Upper lobe of right lung (tissue), 1 donor: ENCODE results near the gene ECI1. TPM values are rescaled to one million over a fixed set of nuclear protein-coding genes. Genes with fewer than 3 reads are reported as not detected.
"Not testable (repeated sequence)": the region's sequence is repeated elsewhere in the genome, so short reads cannot be mapped to it uniquely, and the experiment has no call there.

Experiments
- ATAC-seq: fragments of 200-7000 bp; cut with Tn5 transposase; one replicate; pipeline ENCODE4 v1.9.1; 2020; ENCODE audit warnings: mild to moderate bottlenecking, moderate library complexity
- DNase-seq: peaks from one replicate; pipeline ENCODE4 v3.0.0-alpha.2; 2020
- H3K27ac ChIP-seq: fragments of 200-600 bp; one replicate; pipeline ENCODE4 v1.8.0; 2022
- H3K27me3 ChIP-seq: fragments of 200-600 bp; one replicate; pipeline ENCODE4 v1.8.0; 2022; ENCODE audit warnings: mild to moderate bottlenecking
- H3K36me3 ChIP-seq: fragments of 200-600 bp; one replicate; pipeline ENCODE4 v1.8.0; 2022
- H3K4me1 ChIP-seq: fragments of 200-600 bp; one replicate; pipeline ENCODE4 v1.8.0; 2022
- H3K4me3 ChIP-seq: fragments of 200-600 bp; one replicate; pipeline ENCODE4 v1.8.0; 2022; ENCODE audit warnings: mild to moderate bottlenecking
- H3K9me3 ChIP-seq: fragments of 200-600 bp; one replicate; pipeline ENCODE4 v1.8.0; 2022
- intact Hi-C: fragments of 100-400 bp; cut with DNase I; formaldehyde crosslinking; loops from one replicate; pipeline ENCODE4 v1.11.0; 2022
- total RNA-seq: library from RNA; stranded (reverse); fragmentation: NEBNext Ultra II Directional; extraction: Animal tissue kit (Norgen Biotek cat#: 25700); gene quantifications from one replicate; pipeline ENCODE4 v1.2.1, GENCODE V29; 2021
- TF ChIP-seq, protein P1 (sequence below): fragments of 200-600 bp; IDR thresholded peaks from one replicate; pipeline ENCODE4 v1.8.0; 2022; ENCODE audit warnings: antibody characterized with exemption
- donor health status: DM: no; HTN: yes; CAD: no; lungs with severe emphysema.

The ECI1 gene
- total RNA-seq, 1 donor from 2014 or later = 46.2 TPM

DNA sequence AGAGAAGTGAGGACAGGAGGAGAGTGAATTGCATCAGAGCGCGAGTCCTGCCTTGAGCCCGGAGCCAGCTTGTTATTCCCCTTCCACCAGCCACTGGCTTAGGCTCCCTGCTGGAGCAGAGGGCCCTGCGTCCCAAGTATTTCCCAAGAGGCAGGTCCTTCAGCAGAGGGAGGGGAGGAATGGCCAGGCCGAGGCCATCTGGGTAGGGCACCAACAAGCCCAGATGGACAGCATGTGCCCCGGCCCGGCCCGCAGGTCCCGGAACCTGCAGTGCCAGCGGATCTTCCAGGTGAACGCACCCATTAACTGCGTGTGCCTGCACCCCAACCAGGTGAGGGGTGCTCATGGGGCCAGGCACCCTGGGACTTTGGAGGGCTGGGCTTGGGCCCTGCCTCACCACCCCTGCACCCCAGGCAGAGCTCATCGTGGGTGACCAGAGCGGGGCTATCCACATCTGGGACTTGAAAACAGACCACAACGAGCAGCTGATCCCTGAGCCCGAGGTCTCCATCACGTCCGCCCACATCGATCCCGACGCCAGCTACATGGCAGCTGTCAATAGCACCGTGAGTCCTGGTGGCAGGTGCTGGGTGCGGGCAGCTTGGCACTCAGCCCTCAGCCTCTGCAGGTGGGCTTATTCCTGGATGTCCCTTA lies 44.5 kb downstream of the ECI1 start:
- H3K36me3 ChIP-seq = peaks cover 34% of the 10 kb centered on the region
- TF ChIP-seq, protein P1, sequence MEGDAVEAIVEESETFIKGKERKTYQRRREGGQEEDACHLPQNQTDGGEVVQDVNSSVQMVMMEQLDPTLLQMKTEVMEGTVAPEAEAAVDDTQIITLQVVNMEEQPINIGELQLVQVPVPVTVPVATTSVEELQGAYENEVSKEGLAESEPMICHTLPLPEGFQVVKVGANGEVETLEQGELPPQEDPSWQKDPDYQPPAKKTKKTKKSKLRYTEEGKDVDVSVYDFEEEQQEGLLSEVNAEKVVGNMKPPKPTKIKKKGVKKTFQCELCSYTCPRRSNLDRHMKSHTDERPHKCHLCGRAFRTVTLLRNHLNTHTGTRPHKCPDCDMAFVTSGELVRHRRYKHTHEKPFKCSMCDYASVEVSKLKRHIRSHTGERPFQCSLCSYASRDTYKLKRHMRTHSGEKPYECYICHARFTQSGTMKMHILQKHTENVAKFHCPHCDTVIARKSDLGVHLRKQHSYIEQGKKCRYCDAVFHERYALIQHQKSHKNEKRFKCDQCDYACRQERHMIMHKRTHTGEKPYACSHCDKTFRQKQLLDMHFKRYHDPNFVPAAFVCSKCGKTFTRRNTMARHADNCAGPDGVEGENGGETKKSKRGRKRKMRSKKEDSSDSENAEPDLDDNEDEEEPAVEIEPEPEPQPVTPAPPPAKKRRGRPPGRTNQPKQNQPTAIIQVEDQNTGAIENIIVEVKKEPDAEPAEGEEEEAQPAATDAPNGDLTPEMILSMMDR = no peak
- H3K4me1 ChIP-seq = peaks cover 20% of the 10 kb centered on the region
- H3K27ac ChIP-seq = no peak overlapping the region
- H3K27me3 ChIP-seq = no peaks in the 10 kb centered on the region
- DNase-seq (no peak), ATAC-seq (no peak)
- H3K4me3 ChIP-seq = no peak overlapping the region
- intact Hi-C loops = no loop called here
- no peaks in the 10 kb centered on the region for H3K9me3 ChIP-seq

DNA sequence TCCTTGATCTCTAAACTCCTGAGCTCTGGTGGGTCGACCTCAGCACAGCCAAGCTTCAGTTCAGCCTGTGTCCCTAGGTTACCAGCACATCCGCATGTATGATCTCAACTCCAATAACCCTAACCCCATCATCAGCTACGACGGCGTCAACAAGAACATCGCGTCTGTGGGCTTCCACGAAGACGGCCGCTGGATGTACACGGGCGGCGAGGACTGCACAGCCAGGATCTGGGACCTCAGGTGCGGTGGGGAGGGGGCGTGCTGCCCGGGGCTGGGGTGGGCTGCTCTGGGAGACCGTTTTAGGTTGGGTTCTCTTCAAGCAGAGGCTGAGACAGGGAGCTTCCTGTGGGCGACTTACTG lies 45.0 kb downstream of the ECI1 start:
- Histone ChIP-seq H3K27ac (peak overlapping the region; percentile 98), H3K4me3 (peak overlapping the region; percentile 86), H3K9me3 (no peaks in the 10 kb centered on the region), H3K27me3 (no peaks in the 10 kb centered on the region), H3K4me1 (peaks cover 18% of the 10 kb centered on the region), H3K36me3 (peaks cover 34% of the 10 kb centered on the region)
- ATAC-seq = no peak
- no peak for DNase-seq
- intact Hi-C loops = no loop called here
- TF ChIP-seq, protein P1 = no peak

DNA sequence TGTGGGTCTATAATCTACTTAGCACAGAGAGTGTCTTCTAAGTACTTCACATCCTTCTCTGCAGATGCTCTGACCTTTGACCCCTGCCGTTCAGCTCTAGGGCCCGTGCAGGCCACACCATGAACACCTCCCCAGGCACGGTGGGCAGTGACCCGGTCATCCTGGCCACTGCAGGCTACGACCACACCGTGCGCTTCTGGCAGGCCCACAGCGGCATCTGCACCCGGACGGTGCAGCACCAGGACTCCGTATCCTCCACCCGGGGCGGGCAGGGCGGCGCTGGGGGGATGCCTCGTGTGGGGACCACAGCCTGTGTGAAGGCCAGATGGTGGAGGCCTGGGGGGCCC lies 45.4 kb downstream of the ECI1 start:
- TF ChIP-seq, protein P1 = no peak
- intact Hi-C loops = no loop called here
- Histone ChIP-seq H3K4me3 (peak overlapping the region; percentile 86), H3K27me3 (no peaks in the 10 kb centered on the region), H3K27ac (peak overlapping the region; percentile 98), H3K4me1 (peaks cover 18% of the 10 kb centered on the region), H3K9me3 (no peaks in the 10 kb centered on the region), H3K36me3 (peaks cover 34% of the 10 kb centered on the region)
- DNase-seq (no peak), ATAC-seq (no peak)

DNA sequence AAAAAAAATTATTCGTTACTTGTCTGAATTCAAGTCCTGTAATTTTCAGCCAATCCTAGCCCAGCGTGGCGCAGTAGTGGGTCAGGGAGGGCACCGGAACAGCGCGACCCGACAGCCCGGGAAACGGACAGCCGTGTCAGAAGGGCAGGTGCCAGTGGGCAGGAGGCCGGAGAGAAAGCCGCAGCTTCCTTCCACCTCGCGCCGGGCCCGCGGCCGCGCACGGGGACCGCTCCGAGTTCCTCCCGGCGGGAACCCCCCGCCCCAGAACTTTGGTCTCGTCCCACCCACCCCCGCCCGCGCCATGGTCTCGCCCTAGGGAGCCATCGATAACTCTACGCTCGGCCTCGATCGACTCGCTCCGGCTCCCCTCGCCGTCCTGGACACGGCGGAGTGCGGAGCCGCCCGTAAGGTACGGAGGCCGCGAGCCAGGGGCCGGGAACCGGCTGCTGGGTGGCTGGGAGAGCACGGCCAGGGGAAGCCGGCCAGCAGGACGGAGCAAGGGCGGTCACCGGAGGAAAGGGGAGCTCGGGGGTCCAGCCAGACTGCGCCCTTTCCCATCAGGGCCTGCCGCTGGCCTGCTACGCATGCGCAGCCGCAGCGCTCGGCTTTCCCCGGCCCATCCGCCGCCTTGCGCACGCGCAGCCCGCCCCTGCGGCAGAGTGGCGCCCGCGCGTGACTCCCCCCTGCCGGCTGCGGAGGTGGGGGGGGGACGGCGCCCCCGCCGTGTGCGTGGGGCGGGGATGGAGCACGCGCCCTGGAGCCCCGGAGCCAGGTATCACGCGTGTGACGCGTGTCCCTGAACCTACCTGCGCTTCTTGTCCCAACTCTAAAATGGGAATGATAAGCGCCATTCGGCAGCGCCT lies 46.1 kb downstream of the ECI1 start, which contains the start of gene MLST8:
Gene MLST8, plus strand, starts transcription at position 351 of the 863 bp plus-strand sequence. CDS start 632 bp downstream, outside the sequence.
- H3K9me3 ChIP-seq = no peaks in the 10 kb centered on the region
- H3K27me3 ChIP-seq = no peaks in the 10 kb centered on the region
- H3K4me1 ChIP-seq = peaks cover 18% of the 10 kb centered on the region
- intact Hi-C loops = no loop called here
- TF ChIP-seq, protein P1 = peak; percentile 22
- peak within 1 kb of the TSS; percentile 86 for H3K4me3 ChIP-seq
- peaks cover 34% of the 10 kb centered on the region for H3K36me3 ChIP-seq
- peak within 1 kb of the TSS; percentile 98 for H3K27ac ChIP-seq
- peak; percentile 96 for ATAC-seq
- DNase-seq = peak; percentile 94

DNA sequence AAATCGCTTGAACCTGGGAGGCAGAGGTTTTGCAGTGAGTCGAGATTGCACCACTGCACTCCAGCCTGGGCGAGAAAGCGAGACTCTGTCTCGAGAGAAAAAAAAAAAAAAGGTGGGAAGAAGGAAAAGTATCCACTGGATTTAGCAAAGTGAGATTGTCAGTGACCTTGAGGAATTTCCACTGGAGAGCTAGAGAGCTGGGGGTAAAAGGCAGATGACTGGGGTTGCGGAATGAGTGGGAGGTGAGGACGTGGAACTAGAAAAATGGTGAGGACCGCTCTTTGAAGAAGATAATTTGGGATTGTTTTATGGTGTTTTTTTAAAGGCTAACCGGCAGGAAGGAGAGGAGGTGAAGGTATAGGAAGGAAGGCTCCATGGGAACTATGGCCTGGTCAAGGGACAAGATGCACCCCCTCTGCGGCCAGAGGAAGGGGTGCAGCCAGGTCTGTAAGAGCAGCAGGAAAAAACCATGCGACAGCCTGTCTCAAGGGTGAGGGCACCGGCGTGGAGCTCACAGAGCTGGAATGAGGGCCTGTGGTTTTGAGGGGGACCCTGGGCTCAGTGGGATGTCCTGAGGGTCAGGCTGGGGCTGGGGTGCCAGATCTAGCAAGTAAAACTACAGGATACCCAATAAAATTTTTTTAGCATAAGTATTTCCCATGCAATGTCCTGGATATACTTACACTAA lies 46.8 kb downstream of the ECI1 start:
- TF ChIP-seq, protein P1 = no peak
- intact Hi-C loops = no loop called here
- ATAC-seq (no peak), DNase-seq (no peak)
- H3K4me3 ChIP-seq = peak overlapping the region; percentile 86
- no peaks in the 10 kb centered on the region for H3K27me3 ChIP-seq
- H3K4me1 ChIP-seq = peaks cover 18% of the 10 kb centered on the region
- peak overlapping the region; percentile 98 for H3K27ac ChIP-seq
- peaks cover 29% of the 10 kb centered on the region for H3K36me3 ChIP-seq
- no peaks in the 10 kb centered on the region for H3K9me3 ChIP-seq

DNA sequence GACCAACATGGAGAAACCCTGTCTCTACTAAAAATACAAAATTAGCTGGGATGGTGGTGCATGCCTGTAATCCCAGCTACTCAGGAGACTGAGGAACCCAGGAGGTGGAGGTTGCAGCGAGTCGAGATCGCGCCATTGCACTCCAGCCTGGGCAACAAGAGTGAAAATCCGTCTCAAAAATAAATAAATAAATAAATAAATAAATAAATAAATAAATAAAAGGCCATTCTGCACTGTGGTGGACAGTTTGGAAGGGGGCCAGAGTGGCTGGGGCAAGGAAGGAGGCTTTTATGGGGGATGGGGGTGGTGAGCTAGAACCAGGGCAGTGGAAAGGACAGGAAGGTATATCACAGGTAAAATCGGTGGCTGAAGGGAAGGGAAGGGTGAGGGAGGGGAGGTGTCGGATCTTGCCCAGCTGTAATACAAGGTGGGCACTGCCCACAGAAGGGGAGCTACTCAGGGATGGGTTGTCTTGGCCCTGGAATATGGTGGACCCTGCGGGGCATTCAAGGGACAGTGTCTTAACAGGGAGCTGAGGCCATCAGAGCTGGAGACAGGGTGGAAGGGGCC lies 48.2 kb downstream of the ECI1 start:
- Histone ChIP-seq H3K36me3 (peaks cover 15% of the 10 kb centered on the region), H3K4me1 (peaks cover 18% of the 10 kb centered on the region)
- H3K27ac ChIP-seq, H3K4me3 ChIP-seq, H3K9me3 ChIP-seq, ATAC-seq, DNase-seq, intact Hi-C loops, H3K27me3 ChIP-seq: not testable (repeated sequence)
